HepG2 (cell line): ENCODE measurements around the gene TBC1D16. TPM values are rescaled to one million over a fixed set of nuclear protein-coding genes. Genes with fewer than 3 reads are reported as not detected.

Source experiments
- CAMTA2 ChIP-seq: sonication (generic); formaldehyde crosslinking; IDR thresholded peaks from 2 replicates; pipeline ENCODE4 v1.4.0; 2020; ENCODE audit warnings: mild to moderate bottlenecking, missing genetic modification reagents, borderline replicate concordance
- GPN1 ChIP-seq: sonication (generic); formaldehyde crosslinking; IDR thresholded peaks from 2 replicates; pipeline ENCODE4 v1.5.1; 2020; ENCODE audit warnings: missing genetic modification reagents, borderline replicate concordance
- HDAC1 ChIP-seq: sonication (generic); formaldehyde crosslinking; IDR thresholded peaks from 2 replicates; pipeline ENCODE4 v1.5.1; 2020; ENCODE audit warnings: mild to moderate bottlenecking, missing genetic modification reagents
- NAIF1 ChIP-seq: sonication (generic); formaldehyde crosslinking; IDR thresholded peaks from 2 replicates; pipeline ENCODE4 v1.5.0; 2020; ENCODE audit warnings: mild to moderate bottlenecking, missing genetic modification reagents, borderline replicate concordance
- NFYB ChIP-seq: sonication (generic); formaldehyde crosslinking; IDR thresholded peaks from 2 replicates; pipeline ENCODE4 v1.4.0; 2020; ENCODE audit warnings: missing genetic modification reagents
- NR1H2 ChIP-seq: sonication (generic); formaldehyde crosslinking; IDR thresholded peaks from 2 replicates; pipeline ENCODE4 v1.8.1; 2022; ENCODE audit warnings: low read depth, missing genetic modification reagents, borderline replicate concordance
- PRDM10 ChIP-seq: sonication (generic); formaldehyde crosslinking; IDR thresholded peaks from 2 replicates; pipeline ENCODE4 v1.4.0; 2020; ENCODE audit warnings: low read depth, missing genetic modification reagents
- RFX5 ChIP-seq: IDR thresholded peaks from 2 replicates; pipeline ENCODE4 v1.6.1; 2011; ENCODE audit warnings: low read depth, low read length, improper control_type of control experiment
- SMYD3 ChIP-seq: sonication (generic); formaldehyde crosslinking; IDR thresholded peaks from 2 replicates; pipeline ENCODE4 v1.8.1; 2023; ENCODE audit warnings: mild to moderate bottlenecking, missing genetic modification reagents
- SNRNP70 ChIP-seq: fragments of 200-400 bp; formaldehyde crosslinking; IDR thresholded peaks from 2 replicates; pipeline ENCODE4 v1.6.1; 2017; ENCODE audit warnings: mild to moderate bottlenecking, low read depth, low read length, moderate library complexity
- SRSF4 ChIP-seq: fragments of 200-400 bp; formaldehyde crosslinking; IDR thresholded peaks from one replicate; pipeline ENCODE4 v1.6.1; 2018; ENCODE audit warnings: mild to moderate bottlenecking, low read depth, low read length, moderate library complexity; ENCODE audit not compliant: poor library complexity, severe bottlenecking
- SSRP1 ChIP-seq: IDR thresholded peaks from 2 replicates; pipeline ENCODE4 v1.6.1; 2016; ENCODE audit warnings: control low read depth
- ZBTB39 ChIP-seq: sonication (generic); formaldehyde crosslinking; IDR thresholded peaks from 2 replicates; pipeline ENCODE4 v1.5.0; 2020; ENCODE audit warnings: missing genetic modification reagents
- ZBTB44 ChIP-seq: sonication (generic); formaldehyde crosslinking; IDR thresholded peaks from 2 replicates; pipeline ENCODE4 v1.4.0; 2020; ENCODE audit warnings: missing genetic modification reagents
- ZFP82 ChIP-seq: sonication (generic); formaldehyde crosslinking; IDR thresholded peaks from 2 replicates; pipeline ENCODE4 v1.5.1; 2020; ENCODE audit warnings: mild to moderate bottlenecking, missing genetic modification reagents, borderline replicate concordance
- ZNF276 ChIP-seq: sonication (generic); formaldehyde crosslinking; IDR thresholded peaks from 2 replicates; pipeline ENCODE4 v1.4.0; 2020; ENCODE audit warnings: mild to moderate bottlenecking, low read depth, missing genetic modification reagents
- ZNF616 ChIP-seq: sonication (generic); formaldehyde crosslinking; IDR thresholded peaks from 2 replicates; pipeline ENCODE4 v1.5.0; 2020; ENCODE audit warnings: low read depth, mild to moderate bottlenecking, missing genetic modification reagents
- ZNF746 ChIP-seq: sonication (generic); formaldehyde crosslinking; IDR thresholded peaks from 2 replicates; pipeline ENCODE4 v1.8.0; 2022; ENCODE audit warnings: mild to moderate bottlenecking, missing genetic modification reagents
- ZNF773 ChIP-seq: sonication (generic); formaldehyde crosslinking; IDR thresholded peaks from 2 replicates; pipeline ENCODE4 v1.4.0; 2020; ENCODE audit warnings: missing genetic modification reagents, borderline replicate concordance
- ZNF781 ChIP-seq: sonication (generic); formaldehyde crosslinking; IDR thresholded peaks from 2 replicates; pipeline ENCODE4 v1.5.1; 2020; ENCODE audit warnings: borderline replicate concordance, mild to moderate bottlenecking, missing genetic modification reagents; ENCODE audit errors: not compliant biosample characterization
- polyA plus RNA-seq, 8 experiments: library from polyadenylated mRNA; depleted of rRNA in 3 of 8; stranded (reverse) in 7 of 8; unstranded in 1 of 8; fragments of >200 nt; fragmentation: Illumina TruSeq in 4 of 8; extraction: Trizol in 4 of 8; gene quantifications; 2 replicates each; pipeline versions ENCODE4 v1.2.1 to v1.2.3, GENCODE V29; 2011 to 2016; ENCODE audit warnings: low read depth in 4 of 8, missing spikeins in 1 of 8, mixed read lengths in 1 of 8; ENCODE audit not compliant: insufficient read depth in 1 of 8
- total RNA-seq, 5 experiments: library from RNA; depleted of rRNA; stranded (reverse); fragments of >200 nt; fragmentation: Illumina TruSeq; extraction: Trizol; gene quantifications; 2 replicates each; pipeline ENCODE4 v1.2.3, GENCODE V29; 2016; ENCODE audit warnings: low read depth in 1 of 5

Gene TBC1D16
- total and polyA plus RNA-seq, 2 of the 13 experiments (the other 11 are each of a cell fraction or from before 2014, with no cell fraction given), result 14.9 to 24.9 TPM

- TF ChIP-seq ZNF276, result no peak
- no peak for TF ChIP-seq NFYB (CRISPR knock-in tag)
- TF ChIP-seq SNRNP70, result no peak
- no peak for TF ChIP-seq ZNF746 (CRISPR knock-in tag)
- TF ChIP-seq GPN1 (CRISPR knock-in tag), result no peak
- TF ChIP-seq NAIF1, result no peak
- TF ChIP-seq SRSF4, result no peak
- TF ChIP-seq ZNF773, result no peak
- no peak for TF ChIP-seq ZFP82 (CRISPR knock-in tag)
- no peak for TF ChIP-seq HDAC1 (CRISPR knock-in tag)
- TF ChIP-seq SSRP1 (CRISPR knock-in tag), result no peak
- TF ChIP-seq CAMTA2 (CRISPR knock-in tag), result no peak
- no peak for TF ChIP-seq ZBTB39 (CRISPR knock-in tag)
- TF ChIP-seq RFX5, result no peak
- TF ChIP-seq PRDM10 (CRISPR knock-in tag), result no peak
- no peak for TF ChIP-seq ZNF781
- no peak for TF ChIP-seq NR1H2
- TF ChIP-seq SMYD3, result no peak
- no peak for TF ChIP-seq ZBTB44 (CRISPR knock-in tag)
- TF ChIP-seq ZNF616, result no peak
Observed at GRCh38 chr17:80002690-80003490, 32.8 kb downstream of the TBC1D16 start (continued).
